DMS153 (cell line): ENCODE measurements around the gene OR10D3.
"Not testable (repeated sequence)": the region's sequence is repeated elsewhere in the genome, so short reads cannot be mapped to it uniquely, and the experiment has no call there.

Source experiments
- DNase-seq: peaks from one replicate; lab custom pipeline; 2025; lab: John Stamatoyannopoulos, UW

The OR10D3 gene, protein sequence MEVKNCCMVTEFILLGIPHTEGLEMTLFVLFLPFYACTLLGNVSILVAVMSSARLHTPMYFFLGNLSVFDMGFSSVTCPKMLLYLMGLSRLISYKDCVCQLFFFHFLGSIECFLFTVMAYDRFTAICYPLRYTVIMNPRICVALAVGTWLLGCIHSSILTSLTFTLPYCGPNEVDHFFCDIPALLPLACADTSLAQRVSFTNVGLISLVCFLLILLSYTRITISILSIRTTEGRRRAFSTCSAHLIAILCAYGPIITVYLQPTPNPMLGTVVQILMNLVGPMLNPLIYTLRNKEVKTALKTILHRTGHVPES

DNA sequence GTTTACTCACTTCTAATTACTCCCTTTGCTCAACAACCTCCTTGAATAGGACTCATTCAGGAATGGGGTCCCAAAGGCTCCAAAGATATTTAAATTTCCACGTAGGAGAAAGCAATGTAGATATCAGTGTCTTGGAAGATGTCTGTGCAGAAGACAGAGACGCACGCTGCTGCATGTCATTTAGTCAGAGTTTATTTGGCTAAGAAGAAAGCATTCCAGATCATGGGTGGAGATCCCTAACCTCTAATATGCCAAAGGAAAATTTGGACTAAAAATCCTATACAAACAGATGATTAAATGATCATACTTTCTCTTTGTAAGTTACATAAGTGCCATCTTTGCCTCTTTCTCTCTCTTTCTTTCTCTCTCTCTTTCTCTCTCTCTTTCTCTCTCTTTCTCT is at the start of gene OR10D3:
TSS of gene OR10D3 (plus strand) at position 278 of the 400 bp plus-strand sequence. CDS start 1,925 bp downstream, outside the sequence.
- no peak for DNase-seq

DNA sequence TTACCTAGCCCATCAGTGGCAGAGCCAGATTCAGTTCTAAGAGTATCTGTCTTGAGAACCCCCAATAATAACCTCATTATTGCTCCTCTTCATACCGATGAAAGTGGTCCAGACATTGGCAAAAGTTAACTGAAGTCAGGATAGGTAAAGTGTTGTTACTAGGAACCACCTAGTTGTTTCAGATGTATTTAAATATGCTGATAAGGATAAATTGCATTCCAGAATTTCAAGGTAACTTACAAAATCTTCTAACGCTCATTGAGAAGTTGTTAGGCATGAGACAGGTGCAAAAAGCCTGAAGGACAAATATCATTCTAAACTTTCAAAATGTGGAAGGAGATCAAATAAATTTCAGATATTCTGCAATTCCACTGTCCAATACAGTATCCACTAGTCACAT is 40.1 kb upstream of the OR10D3 start:
- DNase-seq: no peak

DNA sequence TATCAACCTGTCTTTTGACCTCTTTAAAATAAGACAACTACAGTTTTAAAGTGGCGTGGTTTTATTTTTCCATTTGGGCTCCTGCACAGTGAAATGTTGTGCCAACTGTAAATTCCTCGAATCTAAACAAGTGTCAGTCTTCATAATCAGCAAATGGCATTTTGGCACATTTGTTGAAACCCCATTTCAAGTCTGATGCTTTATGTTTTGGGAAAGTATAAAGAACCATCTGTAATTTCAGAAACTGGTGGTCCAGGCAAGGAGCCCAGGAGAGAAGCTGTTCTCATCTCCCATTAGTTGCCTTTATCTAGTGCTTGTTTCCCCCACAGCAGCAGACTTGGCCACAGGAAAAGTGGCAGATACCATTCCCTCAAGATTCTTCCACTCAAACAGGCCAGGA is 35.2 kb upstream of the OR10D3 start:
- DNase-seq: no peak

DNA sequence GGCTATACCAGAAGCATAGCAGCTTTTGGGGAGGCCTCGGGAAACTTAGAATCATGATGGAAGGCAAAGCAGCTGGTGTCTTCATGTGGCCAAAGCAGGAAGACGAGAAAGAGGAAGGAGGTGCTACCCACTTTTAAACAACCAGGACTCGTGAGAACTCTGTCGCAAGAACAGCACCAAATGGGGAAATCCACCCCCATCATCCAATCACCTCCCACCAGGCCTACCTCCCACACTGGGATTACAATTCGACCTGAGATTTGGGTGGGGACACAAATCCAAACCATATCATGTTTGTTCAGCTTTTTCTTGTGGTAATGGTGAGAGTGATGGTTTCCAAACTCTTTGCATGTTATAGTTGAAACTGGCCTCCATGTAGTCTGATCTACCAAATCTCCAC is 32.5 kb upstream of the OR10D3 start:
- no peak for DNase-seq

DNA sequence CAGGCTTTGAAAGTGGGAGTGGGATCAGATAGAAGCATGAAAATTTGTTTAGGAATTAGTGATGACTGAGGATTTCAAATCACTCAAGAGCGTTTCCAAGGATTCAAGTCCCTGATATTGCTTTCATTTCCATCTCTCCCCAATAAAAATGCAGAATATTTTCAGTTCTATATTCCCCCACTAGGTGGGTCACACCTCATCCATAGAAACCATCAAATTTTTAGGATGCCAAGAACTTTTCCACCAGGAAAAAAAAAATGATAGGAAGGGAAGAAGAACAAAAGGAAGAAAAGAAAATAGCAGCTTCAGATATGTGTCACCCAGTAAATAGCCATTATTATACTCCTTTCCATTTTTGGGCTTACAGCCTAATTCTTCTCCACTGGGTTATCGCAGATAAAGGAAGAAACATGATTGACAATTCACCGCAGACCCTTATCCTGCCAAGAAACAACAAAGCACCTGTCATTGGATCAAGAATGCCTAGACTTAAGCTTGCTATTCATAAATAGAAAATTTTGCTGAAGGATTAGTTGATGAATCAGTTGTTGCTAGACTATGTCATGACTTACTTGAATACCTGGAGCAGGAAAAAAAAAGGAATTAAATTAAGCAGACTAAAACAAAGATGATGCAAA is 30.3 kb upstream of the OR10D3 start:
- DNase-seq: no peak

DNA sequence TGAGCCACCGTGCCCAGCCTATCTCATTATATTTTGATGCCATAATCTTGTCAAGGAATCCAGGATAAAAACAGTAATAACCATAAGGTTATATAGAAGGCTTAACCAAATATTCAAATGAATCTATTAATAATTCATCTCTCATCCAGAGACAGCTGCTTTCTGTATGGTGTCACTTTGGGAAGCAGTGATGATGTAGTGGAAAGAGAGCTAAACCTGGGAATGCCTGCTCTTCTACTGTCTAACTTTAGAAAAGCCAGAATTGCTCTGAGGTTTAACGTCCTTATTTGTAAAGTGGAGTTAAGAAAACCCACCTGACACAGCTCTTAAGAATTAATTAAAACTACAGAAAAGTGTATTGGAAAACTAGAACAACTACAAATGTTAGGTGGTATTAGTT is 29.3 kb upstream of the OR10D3 start:
- no peak for DNase-seq

DNA sequence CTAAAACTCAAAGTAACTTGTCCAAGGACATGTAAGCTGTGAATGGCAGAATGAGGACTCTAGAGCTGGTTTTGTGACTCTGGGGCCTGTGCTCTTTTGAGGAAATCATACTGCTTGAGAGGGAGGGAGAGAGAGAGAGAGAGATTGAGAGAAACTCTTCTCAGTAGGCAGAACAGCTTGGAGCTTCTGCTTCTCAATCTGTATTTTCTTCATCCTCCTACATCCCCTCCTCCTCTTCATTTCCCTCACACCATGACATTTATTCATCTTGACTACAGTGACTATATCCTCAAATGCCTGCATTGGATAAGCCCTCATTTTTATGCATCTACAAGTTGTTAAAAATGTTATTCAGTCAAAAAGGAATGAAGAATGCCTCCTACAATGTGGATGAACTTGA is 23.7 kb upstream of the OR10D3 start:
- DNase-seq: no peak

DNA sequence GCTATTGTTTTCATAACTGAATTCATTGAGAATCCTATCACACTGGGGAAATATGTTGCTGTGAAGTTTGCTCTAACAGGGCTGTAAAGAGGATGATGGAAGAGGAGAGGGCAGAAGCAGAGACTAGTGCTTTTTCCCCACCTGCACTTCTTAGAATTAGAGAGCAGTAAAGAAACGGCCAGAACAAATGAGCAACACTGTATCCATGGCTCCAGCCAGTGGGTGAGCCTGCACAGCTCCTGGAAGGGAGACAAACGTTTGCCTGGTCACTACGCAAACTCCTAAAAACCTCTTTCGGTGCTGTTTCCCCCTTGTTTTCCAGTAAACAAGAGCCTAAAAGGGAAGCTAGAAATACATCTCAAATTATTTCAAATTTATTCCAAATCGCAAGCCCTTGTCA is 22.2 kb upstream of the OR10D3 start:
- no peak for DNase-seq

DNA sequence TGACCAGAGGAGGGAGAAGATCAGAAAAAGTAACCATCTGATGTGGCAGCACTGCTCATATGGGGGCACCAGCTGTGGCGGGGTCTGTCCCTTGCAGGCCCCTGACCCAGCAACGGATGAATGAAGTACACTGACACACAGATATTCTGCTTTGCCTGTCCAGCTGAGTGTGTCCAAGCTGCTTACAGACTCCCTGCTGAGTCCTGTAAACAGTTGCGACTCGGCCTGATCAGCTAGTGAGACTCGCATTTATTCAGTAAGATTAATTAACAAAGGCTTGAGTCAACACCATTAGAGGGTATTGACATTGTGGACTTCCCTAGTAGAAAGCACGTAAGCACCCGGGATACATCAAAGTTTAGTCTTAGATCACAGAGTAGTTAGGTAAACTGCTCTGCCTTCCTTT is 15.3 kb upstream of the OR10D3 start:
- DNase-seq: peak; percentile 86

DNA sequence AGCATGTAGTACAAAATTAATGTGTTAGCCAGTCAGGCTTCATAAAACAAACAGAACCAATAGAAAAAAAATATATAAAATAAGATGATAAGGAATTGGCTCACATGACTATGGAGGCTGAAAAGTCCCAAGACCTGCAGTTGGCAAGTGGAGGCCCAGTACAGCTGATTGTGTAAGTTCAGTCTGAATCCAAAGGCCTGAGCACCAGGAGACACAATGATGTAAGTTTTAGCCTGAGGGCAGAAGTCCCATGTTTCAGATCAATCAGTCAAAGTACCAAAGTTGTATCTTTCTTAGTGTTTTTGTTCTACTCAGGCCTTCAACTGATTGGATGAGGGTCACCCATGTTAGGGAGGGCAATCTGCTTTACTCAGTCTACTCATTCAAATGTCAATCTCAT is 14.3 kb upstream of the OR10D3 start:
- DNase-seq: no peak

DNA sequence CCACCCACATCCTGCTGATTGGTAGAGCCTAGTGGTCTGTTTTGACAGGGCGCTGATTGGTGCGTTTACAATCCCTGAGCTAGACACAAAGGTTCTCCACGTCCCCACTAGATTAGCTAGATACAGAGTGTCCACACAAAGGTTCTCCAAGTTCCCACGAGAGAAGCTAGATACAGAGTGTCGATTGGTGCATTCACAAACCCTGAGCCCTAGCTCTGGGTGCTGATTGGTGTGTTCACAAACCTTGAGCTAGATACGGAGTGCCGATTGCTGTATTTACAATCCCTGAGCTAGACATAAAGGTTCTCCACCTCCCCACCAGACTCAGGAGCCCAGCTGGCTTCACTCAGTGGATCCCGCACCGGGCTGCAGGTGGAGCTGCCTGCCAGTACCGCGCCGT is 12.8 kb upstream of the OR10D3 start:
- not testable (repeated sequence) for DNase-seq

DNA sequence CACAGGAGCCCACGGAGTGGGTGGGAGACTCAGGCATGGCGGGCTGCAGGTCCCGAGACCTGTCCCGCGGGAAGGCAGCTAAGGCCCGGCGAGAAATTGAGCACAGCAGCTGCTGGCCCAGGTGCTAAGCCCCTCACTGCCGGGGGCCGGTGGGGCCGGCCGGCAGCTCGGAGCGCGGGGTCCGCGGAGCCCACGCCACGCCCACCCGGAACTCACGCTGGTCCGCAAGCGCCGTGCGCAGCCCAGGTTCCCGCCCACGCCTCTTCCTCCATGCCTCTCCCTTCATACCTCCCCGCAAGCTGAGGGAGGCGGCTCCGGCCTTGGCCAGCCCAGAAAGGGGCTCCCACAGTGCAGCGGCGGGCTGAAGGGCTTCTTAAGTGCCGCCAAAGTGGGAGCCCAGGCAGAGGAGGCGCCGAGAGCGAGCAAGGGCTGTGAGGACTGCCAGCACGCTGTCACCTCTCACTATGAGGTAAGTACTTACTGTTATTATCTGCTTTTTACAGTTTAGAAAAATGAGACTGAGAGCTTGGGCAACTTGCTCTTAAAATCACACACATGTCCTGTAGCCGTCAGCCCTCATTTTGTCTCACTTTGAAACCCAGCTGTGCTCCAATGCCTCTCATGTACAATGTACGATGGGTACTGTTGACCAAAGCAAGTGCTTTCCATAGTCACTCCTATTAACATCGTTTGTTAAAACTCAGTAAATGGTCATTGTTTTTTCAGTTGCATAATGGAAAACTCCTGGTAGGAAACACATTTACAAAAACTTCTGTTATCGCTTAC is 12.2 kb upstream of the OR10D3 start:
- DNase-seq: no peak

DNA sequence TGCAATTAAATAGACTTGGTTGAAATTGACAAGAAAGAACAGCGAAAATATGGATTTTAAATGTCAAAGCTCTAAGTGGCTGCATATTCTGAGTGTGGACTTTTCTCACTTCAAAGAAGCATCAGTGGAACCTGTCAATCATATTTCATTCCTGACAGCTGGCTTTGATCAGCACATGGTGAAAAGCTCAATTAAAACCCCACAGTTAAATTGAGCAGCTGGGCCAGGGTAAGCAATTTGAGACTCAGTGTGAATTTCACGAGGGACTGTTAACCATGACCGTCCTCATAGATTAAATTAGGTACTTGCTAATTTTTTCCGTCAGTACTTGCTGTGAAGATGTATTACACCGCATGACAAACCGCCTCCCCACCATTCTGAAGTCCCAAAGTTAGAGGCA is 11.0 kb upstream of the OR10D3 start:
- DNase-seq: no peak

DNA sequence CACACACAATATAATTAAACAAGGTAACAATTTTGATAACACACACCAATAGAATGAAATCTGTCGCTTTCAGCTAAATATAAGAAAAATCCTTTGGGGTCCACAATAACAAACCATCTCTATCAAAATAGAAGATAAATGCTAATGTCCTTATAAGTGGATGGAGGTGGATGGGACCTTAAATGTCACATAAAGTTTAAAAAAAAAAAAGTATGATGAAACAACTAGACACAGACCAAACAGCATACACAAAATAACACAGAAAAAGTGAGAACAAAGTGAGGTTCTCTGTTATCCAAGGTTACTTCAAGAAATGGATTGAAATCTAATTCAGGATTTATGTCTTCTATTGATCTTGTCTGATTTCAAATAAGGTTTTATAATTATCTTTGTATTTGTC is 10.5 kb upstream of the OR10D3 start:
- DNase-seq: no peak

DNA sequence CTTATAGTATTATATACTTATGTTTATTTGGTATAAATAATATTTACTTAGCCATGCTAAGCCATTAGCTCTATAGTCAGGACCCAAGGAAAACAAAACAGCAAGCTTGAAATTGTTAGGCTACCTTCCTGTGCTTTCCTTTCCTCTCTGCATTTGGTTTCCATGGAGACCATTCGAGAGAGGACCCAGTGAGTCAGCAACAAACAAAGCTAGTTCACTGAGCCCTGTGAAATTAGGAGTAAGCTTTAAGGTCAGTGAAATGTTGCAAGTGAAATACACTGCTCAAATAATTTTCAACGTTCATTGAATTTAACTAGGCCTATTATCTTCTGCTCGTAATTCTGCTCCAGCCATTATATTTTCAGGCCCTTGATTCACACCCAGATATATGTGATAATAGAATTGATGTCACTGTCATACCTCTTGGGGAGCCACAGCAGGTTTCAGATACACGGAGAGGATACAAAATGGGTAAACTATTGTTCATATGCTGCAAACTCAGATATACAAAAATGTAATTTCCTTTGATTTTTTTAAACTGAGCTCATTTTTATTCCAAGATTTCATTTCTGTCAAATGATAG is 9.1 kb upstream of the OR10D3 start:
- peak; percentile 96 for DNase-seq

DNA sequence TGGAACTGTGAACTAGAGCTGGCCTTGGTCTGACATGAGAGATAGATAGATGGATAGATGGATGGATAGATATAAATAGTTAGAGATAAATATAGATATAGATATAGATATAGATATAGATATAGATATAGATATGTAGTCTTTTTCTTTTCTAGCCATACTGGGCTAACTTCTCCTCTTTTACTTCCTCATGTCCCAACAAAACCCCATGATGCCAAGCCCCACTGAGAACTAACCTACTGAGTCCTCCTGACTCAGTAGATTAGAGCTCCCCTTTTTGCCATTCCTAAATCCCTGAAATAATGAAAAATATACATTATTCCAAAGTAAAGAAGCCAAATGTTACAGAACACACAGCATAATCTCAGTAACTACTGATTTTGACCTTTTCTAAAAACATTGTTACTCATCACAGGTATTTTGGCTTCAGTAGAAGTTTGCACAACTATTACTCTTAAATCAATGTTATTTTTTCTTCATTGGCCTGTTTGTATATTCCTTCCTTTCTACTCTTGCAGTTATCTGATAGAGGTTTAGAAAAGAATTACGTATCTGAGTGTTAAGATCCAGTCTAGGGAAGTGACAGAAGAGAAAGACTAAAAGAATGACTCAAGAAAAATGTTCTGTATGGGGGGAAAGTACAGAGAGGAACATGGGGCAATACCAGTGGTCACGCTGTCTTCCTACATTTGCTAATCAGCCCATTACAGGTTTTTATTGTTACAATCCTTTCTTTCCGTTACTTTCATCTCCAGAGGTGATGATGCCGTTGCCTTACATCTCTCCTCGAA is 6.0 kb upstream of the OR10D3 start:
- no peak for DNase-seq

DNA sequence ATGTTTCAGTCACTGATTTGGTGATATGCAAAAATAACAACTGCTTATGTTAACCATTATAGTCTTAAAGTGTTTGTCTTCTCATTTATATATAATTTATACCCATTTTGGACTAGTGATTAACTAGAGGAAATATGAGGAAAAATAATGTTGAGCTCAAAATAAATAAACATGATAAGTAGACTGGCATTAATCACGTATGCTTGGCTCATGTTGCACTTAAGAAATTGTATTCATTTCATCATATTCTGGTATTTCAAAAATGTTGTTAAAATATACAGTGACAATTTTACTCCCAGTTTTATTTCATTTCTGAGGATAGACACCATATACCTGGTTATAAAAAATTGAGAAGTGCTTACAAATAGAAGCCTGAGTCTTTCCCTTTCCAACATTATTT is 3.8 kb upstream of the OR10D3 start:
- DNase-seq: no peak

DNA sequence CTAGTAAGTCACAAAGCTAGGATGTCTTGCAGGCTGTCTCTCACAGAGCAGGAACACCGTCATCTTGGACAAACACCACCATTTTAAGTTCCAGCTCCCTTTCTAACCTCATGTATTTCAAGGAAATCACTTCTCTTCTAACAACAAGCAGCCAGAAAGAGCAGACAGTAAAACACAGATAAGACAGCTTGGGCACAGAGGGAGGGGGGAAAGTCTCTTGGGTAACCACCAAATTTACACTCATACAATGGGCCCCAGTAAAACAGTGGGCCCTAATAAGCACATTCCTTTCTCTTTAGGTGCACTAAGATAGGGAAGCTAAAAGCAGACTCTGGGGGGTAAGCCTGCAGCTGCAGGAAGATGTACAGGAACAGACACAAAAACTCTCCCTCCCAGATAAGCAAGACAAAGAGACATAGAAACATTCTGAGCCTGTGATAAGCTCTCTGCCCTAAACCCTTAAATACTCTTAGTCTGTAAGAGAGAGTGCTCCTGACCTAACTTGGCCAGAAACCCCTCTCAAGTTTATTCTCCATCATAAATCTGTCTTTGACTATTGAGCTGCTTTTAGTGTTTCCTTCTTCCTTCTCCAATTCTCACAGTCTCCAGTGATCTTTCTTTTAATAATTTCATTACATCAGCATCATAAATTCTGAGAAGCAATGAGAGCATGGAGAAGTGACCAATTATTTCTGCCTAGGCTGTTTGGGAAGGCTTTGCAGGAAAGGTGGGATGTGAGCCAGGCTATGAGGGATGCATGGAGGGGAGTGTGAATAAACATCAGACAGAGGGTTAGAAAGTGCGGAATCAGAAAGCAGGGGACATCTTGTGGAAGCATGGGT is 7.4 kb downstream of the OR10D3 start:
- DNase-seq: no peak

DNA sequence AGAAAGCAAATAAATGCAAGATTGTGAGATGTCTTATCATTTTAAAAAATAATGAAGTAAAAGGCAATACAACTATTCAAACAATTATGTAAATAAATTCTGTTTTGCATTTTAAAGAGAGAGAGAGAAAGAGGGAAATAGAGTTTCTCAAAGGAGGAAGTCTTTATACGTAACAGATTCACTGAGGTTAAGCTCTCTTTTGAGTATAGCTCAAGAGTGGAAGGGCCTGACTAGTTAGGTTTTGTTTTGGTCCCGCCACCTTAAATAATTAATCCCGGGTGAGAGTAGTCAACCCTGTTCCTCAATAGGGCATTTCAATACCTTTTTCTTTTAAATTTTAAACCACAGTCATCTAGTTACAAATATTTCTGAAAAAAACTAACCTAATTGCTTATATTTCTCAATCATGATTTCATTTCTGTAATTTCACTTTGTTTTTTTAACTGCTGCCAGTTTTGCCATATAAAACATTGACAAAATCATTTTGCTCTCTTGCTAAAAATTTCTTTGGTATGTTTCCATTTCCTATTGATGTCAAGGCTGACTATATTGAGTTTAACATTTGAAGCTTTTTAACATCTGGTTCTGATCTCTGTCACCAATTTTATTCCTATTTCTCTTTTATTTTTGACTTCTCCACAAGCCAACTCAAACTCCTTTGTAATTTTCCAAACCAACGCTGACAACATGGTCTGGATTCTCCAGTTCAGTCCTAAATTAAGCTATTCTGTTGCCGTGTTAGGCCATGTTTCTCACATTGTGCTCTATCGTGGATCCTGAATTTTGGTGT is 10.3 kb downstream of the OR10D3 start:
- no peak for DNase-seq
